ENCODE data around the gene SUPT7L.

Gene SUPT7L

DNA sequence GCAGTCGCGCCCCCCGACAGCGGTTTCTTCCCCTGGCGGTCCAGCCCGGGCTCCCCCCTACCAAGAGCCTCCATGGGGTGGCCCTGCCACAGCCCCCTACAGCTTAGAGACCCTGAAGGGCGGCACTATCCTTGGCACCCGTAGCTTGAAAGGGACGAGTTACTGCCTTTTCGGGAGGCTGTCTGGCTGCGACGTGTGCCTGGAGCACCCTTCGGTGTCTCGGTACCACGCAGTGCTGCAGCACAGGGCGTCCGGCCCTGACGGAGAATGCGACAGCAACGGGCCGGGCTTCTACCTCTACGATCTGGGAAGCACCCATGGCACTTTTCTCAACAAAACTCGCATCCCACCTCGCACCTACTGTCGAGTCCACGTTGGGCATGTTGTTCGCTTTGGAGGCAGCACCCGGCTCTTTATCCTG lies 750 bp upstream of the SUPT7L start:
- TF ChIP-seq, protein P1, sequence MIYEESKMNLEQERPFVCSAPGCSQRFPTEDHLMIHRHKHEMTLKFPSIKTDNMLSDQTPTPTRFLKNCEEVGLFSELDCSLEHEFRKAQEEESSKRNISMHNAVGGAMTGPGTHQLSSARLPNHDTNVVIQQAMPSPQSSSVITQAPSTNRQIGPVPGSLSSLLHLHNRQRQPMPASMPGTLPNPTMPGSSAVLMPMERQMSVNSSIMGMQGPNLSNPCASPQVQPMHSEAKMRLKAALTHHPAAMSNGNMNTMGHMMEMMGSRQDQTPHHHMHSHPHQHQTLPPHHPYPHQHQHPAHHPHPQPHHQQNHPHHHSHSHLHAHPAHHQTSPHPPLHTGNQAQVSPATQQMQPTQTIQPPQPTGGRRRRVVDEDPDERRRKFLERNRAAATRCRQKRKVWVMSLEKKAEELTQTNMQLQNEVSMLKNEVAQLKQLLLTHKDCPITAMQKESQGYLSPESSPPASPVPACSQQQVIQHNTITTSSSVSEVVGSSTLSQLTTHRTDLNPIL (CRISPR knock-in tag; IDR thresholded peaks at IDR 0.05; ENCODE audit: low read depth), result no peak
- no peak for TF ChIP-seq ZC3H10 (CRISPR knock-in tag; IDR thresholded peaks at IDR 0.05)
- TF ChIP-seq ZNF565 (CRISPR knock-in tag; conservative IDR thresholded peaks at IDR 0.05; ENCODE audit: low read depth), result no peak
- ATAC-seq, result peak; percentile 35

DNA sequence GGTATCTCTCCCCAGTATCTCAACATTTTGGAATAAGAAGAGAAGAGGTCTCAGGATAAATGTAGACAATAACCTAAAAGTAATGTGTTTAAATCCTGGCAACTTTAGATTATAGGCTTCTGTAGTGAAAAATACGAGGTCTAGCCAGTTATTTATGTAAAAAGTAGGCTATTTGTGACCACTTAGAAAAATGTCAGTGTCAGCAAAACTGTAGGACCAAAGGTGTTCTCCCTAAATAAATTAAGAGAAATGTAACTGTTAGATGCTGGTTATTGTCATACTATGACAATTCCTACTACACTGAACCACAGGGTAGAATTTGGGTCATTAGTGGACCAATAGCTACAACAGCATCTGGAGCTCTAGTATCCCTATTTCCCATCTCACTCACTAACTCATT lies 2.0 kb downstream of the SUPT7L start:
- TF ChIP-seq TOX (CRISPR knock-in tag; IDR thresholded peaks at IDR 0.05; ENCODE audit: borderline replicate concordance), result no peak
- ATAC-seq, result no peak

DNA sequence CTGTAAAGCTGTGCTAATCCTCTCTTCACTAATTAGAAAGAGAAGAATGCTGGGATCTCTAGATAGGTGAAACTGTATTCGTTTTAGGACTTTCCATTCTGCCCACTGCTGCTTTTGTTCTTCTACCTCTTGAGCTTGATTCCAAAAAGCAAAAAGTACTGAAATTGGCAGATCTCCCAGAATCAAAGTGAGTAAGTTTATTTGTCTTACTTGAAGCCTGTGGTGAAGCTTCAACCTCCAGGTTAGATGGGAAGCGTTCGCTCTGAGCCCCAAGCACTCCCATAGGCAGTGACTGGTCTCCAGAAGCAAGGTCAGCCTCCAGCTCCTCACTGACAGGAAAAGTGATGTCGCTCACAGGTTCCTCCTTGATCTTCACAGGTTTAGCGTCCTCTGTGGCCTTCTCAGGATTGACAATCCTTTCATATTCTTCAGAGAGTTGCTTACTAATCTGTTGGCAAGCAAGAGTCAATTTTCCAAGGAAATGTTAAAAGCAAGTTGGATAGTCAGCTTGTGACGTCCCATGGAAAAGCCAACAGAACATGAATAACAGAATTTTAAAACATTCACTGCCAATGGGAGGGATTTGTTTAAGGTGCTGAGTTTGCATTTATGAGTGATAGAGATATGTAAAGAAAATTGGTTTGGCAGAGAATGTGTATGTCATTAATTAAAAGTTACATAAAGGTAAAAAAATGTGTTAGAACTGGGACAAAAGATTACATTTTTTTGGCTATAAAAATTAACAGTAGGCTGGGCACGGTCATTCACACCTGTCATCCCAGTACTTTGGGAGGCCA lies 8.1 kb downstream of the SUPT7L start:
- no peak for ATAC-seq
- TF ChIP-seq TOX (CRISPR knock-in tag; IDR thresholded peaks at IDR 0.05; ENCODE audit: borderline replicate concordance), result no peak
- TF ChIP-seq ZNF8 (CRISPR knock-in tag; IDR thresholded peaks at IDR 0.05), result no peak
- TF ChIP-seq, protein P2, sequence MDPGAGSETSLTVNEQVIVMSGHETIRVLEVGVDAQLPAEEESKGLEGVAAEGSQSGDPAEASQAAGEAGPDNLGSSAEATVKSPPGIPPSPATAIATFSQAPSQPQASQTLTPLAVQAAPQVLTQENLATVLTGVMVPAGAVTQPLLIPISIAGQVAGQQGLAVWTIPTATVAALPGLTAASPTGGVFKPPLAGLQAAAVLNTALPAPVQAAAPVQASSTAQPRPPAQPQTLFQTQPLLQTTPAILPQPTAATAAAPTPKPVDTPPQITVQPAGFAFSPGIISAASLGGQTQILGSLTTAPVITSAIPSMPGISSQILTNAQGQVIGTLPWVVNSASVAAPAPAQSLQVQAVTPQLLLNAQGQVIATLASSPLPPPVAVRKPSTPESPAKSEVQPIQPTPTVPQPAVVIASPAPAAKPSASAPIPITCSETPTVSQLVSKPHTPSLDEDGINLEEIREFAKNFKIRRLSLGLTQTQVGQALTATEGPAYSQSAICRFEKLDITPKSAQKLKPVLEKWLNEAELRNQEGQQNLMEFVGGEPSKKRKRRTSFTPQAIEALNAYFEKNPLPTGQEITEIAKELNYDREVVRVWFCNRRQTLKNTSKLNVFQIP (CRISPR knock-in tag; IDR thresholded peaks at IDR 0.05; ENCODE audit: borderline replicate concordance, low read depth), result no peak
- TF ChIP-seq ZNF565 (CRISPR knock-in tag; conservative IDR thresholded peaks at IDR 0.05; ENCODE audit: low read depth), result no peak
- no peak for TF ChIP-seq CSDC2 (CRISPR knock-in tag; IDR thresholded peaks at IDR 0.05)
- no peak for TF ChIP-seq OSR1 (CRISPR knock-in tag; IDR thresholded peaks at IDR 0.05)
- TF ChIP-seq GLIS3 (CRISPR knock-in tag; IDR thresholded peaks at IDR 0.05), result no peak
- TF ChIP-seq BACH2 (CRISPR knock-in tag; IDR thresholded peaks at IDR 0.05; ENCODE audit: borderline replicate concordance), result no peak
- TF ChIP-seq ZFP30 (CRISPR knock-in tag; IDR thresholded peaks at IDR 0.05), result no peak
- TF ChIP-seq ZC3H10 (CRISPR knock-in tag; IDR thresholded peaks at IDR 0.05), result no peak

DNA sequence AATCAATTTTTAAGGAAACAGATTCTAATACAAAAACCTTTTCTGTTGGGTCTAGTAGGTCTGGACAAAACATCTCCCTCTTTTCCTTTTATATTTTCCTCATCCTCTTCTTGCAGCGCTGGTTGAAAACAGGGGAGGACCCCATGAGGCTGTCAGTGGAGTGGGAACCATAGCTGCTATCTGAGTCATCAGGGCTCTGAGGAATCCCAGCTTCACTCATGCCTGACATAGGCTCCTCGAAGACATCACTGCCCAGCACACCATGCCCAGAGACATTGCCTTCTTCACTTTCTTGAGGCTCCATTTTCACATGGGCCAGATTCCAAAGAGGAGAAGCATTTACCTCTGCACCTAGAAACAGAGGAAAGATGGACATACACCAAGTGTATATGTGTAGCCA lies 10.0 kb downstream of the SUPT7L start:
- peak; percentile 53 for ATAC-seq
- TF ChIP-seq CSDC2 (CRISPR knock-in tag; IDR thresholded peaks at IDR 0.05) (no peak), PPARA (CRISPR knock-in tag; IDR thresholded peaks at IDR 0.05; ENCODE audit: borderline replicate concordance) (no peak), ISL1 (CRISPR knock-in tag; IDR thresholded peaks at IDR 0.05) (no peak; the same call in 1 of the 2 replicates), TOX (CRISPR knock-in tag; IDR thresholded peaks at IDR 0.05; ENCODE audit: borderline replicate concordance) (no peak), ZC3H10 (CRISPR knock-in tag; IDR thresholded peaks at IDR 0.05) (no peak), BACH2 (CRISPR knock-in tag; IDR thresholded peaks at IDR 0.05; ENCODE audit: borderline replicate concordance) (no peak), OSR1 (CRISPR knock-in tag; IDR thresholded peaks at IDR 0.05) (no peak), ZNF70 (CRISPR knock-in tag; IDR thresholded peaks at IDR 0.05) (no peak), SNAI2 (CRISPR knock-in tag; IDR thresholded peaks at IDR 0.05) (no peak)
- TF ChIP-seq, protein P3, sequence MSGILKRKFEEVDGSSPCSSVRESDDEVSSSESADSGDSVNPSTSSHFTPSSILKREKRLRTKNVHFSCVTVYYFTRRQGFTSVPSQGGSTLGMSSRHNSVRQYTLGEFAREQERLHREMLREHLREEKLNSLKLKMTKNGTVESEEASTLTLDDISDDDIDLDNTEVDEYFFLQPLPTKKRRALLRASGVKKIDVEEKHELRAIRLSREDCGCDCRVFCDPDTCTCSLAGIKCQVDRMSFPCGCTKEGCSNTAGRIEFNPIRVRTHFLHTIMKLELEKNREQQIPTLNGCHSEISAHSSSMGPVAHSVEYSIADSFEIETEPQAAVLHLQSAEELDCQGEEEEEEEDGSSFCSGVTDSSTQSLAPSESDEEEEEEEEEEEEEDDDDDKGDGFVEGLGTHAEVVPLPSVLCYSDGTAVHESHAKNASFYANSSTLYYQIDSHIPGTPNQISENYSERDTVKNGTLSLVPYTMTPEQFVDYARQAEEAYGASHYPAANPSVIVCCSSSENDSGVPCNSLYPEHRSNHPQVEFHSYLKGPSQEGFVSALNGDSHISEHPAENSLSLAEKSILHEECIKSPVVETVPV (CRISPR knock-in tag; IDR thresholded peaks at IDR 0.05), result no peak

DNA sequence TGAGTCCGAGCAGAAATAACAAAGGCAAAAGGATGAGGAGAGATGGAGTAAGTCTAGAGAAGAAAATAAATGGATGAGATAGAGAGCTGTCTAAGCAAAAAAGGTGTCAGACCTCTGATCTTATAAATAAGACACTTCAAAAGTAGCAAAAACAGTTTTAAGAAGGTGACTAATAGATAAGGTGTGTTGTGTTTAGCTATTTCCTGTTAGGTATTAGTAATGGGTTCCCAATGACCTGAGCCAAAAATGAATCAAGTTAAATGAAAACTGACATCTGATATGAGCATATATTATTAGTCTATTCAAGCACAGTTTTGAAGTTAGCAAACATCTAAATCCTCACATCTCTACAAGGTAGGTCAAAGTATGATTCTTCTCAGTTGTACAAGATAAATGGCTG lies 10.6 kb downstream of the SUPT7L start:
- ATAC-seq, result no peak
- no peak for TF ChIP-seq GLIS3 (CRISPR knock-in tag; IDR thresholded peaks at IDR 0.05)
- TF ChIP-seq, protein P3 (CRISPR knock-in tag; IDR thresholded peaks at IDR 0.05), result no peak
- no peak for TF ChIP-seq ZFP30 (CRISPR knock-in tag; IDR thresholded peaks at IDR 0.05)

DNA sequence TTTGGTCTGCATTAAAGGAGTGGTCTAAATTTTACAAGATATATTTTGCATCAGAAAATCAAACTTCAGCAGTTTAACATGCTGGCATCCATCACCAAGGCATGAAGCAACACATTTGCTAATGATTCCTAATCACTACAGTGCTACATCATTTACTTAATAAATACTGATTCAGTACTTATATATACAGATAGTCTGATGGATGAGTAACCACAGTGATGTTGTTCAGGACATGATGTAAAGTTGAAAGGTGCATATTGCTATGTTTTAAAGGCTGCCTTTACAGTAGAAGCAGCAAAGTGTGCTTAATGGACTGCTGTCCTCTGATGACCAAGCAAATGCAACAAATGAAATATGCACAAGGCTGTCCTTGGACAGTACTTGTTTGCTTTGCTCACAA lies 11.1 kb downstream of the SUPT7L start:
- no peak for ATAC-seq
- TF ChIP-seq TOX (CRISPR knock-in tag; IDR thresholded peaks at IDR 0.05; ENCODE audit: borderline replicate concordance) (no peak), ISL1 (CRISPR knock-in tag; IDR thresholded peaks at IDR 0.05) (no peak), GLIS3 (CRISPR knock-in tag; IDR thresholded peaks at IDR 0.05) (no peak), SNAI2 (CRISPR knock-in tag; IDR thresholded peaks at IDR 0.05) (no peak), OSR1 (CRISPR knock-in tag; IDR thresholded peaks at IDR 0.05) (no peak), ZC3H10 (CRISPR knock-in tag; IDR thresholded peaks at IDR 0.05) (no peak)
- TF ChIP-seq, protein P3 (CRISPR knock-in tag; IDR thresholded peaks at IDR 0.05), result no peak
- TF ChIP-seq, protein P2 (CRISPR knock-in tag; IDR thresholded peaks at IDR 0.05; ENCODE audit: borderline replicate concordance, low read depth), result no peak
- TF ChIP-seq, protein P4, sequence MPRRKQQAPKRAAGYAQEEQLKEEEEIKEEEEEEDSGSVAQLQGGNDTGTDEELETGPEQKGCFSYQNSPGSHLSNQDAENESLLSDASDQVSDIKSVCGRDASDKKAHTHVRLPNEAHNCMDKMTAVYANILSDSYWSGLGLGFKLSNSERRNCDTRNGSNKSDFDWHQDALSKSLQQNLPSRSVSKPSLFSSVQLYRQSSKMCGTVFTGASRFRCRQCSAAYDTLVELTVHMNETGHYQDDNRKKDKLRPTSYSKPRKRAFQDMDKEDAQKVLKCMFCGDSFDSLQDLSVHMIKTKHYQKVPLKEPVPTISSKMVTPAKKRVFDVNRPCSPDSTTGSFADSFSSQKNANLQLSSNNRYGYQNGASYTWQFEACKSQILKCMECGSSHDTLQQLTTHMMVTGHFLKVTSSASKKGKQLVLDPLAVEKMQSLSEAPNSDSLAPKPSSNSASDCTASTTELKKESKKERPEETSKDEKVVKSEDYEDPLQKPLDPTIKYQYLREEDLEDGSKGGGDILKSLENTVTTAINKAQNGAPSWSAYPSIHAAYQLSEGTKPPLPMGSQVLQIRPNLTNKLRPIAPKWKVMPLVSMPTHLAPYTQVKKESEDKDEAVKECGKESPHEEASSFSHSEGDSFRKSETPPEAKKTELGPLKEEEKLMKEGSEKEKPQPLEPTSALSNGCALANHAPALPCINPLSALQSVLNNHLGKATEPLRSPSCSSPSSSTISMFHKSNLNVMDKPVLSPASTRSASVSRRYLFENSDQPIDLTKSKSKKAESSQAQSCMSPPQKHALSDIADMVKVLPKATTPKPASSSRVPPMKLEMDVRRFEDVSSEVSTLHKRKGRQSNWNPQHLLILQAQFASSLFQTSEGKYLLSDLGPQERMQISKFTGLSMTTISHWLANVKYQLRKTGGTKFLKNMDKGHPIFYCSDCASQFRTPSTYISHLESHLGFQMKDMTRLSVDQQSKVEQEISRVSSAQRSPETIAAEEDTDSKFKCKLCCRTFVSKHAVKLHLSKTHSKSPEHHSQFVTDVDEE (CRISPR knock-in tag; IDR thresholded peaks at IDR 0.05), result no peak

Data from SK-N-SH treated with all-trans-retinoic acid at 6 μM for 48 hours (cell line).